K562 (cell line): ENCODE measurements around the gene JUND. TPM values are rescaled to one million over a fixed set of nuclear protein-coding genes. Genes with fewer than 3 reads are reported as not detected.
A peak's percentile ranks its signal among the peaks of the same experiment; 100 is the strongest.

Experiments used
- CEBPG ChIP-seq, 3 experiments: fragments of 200-800 bp in 1 of 3; sonication (Bioruptor generic) in 1 of 3; sonication (generic) in 1 of 3; formaldehyde crosslinking in 1 of 3; IDR thresholded peaks in 2 of 3; conservative IDR thresholded peaks in 1 of 3; 2 replicates each; pipeline versions ENCODE4 v1.6.1 to v1.8.0; 2016 to 2022; ENCODE audit warnings: missing compliant biosample characterization in 2 of 3, missing genetic modification characterization in 2 of 3, mild to moderate bottlenecking in 1 of 3, missing genetic modification reagents in 1 of 3
- MLLT1 ChIP-seq, 2 experiments: fragments of 450-650 bp; IDR thresholded peaks; 2 replicates each; pipeline ENCODE4 v1.6.1; 2016
- ZBTB40 ChIP-seq, 2 experiments: fragments of 450-650 bp in 1 of 2; sonication (generic) in 1 of 2; formaldehyde crosslinking in 1 of 2; IDR thresholded peaks; 2 replicates each; pipeline versions ENCODE4 v1.7.1 to v1.9.0; 2016 to 2022; ENCODE audit warnings: inconsistent platforms in 1 of 2, mild to moderate bottlenecking in 1 of 2, missing genetic modification reagents in 1 of 2
- ZC3H4 ChIP-seq: sonication (generic); formaldehyde crosslinking; IDR thresholded peaks from 2 replicates; pipeline ENCODE4 v1.9.0; 2021; ENCODE audit warnings: missing genetic modification reagents, borderline replicate concordance
- ZNF143 ChIP-seq: sonication (generic); formaldehyde crosslinking; IDR thresholded peaks from 2 replicates; pipeline ENCODE4 v1.9.0; 2022; ENCODE audit warnings: mild to moderate bottlenecking, missing genetic modification reagents
- polyA plus RNA-seq, 8 experiments: library from polyadenylated mRNA; depleted of rRNA in 4 of 8; stranded (reverse) in 5 of 8; unstranded in 3 of 8; fragments of >200 nt; fragmentation: Nextera tagmentation in 2 of 8; fragmentation: Illumina TruSeq in 1 of 8; extraction: Ambion mirVana in 2 of 8; extraction: Trizol in 1 of 8; gene quantifications; 2 replicates each; pipeline versions ENCODE4 v1.2.1 to v1.2.3, GENCODE V29; 2011 to 2014; ENCODE audit warnings: inconsistent platforms in 1 of 8, missing spikeins in 1 of 8
- total RNA-seq, 7 experiments: library from RNA; depleted of rRNA in 6 of 7; stranded (reverse); fragments of >200 nt in 6 of 7; fragmentation: Illumina TruSeq in 2 of 7; extraction: Trizol in 2 of 7; gene quantifications; 2 replicates each; pipeline versions ENCODE4 v1.2.1 to v1.2.3, GENCODE V29; 2011 to 2021; ENCODE audit warnings: low replicate concordance in 1 of 7
- TF ChIP-seq, protein P1 (sequence below): sonication (generic); formaldehyde crosslinking; IDR thresholded peaks from 2 replicates; pipeline ENCODE4 v1.8.0; 2023; ENCODE audit warnings: mild to moderate bottlenecking, missing genetic modification reagents

JUND gene
- total and polyA plus RNA-seq, 9 of the 15 experiments (the other 6 are each of a cell fraction or from before 2014, with no cell fraction given) = 6.4 to 286 (median 42.3) TPM

DNA sequence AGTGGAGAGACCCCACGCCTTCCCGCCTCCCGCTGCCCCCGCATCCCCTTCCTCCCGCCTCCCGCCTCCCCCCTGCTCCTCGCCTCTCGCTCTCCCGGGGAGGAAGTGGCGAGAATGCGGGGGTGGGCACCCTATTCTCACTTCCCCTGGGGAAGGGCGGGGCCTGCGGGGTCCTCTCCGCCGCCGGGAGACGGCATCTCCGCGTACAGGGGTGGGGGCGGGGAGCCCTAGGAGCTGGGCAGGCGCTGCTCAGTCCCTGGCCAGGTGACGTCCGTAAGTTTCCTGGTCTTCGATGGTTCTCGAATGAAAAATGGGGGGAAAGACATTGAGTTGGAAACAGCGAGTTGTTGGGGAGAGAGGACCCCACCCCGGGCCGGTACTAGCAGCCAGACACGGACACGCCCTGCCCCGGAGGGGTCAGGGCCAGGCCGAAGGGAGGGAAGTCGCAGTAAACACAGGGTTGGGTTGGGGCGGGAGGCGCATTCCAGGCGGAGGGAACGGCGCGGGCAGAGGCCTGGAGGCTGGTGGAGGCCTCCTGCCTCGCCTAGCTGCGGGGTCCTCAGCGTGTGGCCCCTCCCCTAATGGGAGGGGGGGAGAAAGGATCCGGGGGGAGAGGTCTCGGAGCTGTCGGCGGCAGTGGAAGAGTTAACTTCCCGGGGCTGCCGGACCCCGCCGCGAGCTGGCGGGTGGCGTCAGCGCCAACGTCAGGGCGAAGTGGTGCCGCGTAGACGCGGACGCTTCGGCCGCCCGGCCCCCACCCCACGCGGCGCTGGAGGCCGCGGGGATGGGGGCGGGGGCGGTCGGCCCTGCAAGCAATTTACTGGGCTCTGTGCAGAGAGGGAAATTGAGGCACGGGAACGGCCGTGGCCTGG lies 10.4 kb upstream of the JUND start (continued):
- TF ChIP-seq, protein P1, sequence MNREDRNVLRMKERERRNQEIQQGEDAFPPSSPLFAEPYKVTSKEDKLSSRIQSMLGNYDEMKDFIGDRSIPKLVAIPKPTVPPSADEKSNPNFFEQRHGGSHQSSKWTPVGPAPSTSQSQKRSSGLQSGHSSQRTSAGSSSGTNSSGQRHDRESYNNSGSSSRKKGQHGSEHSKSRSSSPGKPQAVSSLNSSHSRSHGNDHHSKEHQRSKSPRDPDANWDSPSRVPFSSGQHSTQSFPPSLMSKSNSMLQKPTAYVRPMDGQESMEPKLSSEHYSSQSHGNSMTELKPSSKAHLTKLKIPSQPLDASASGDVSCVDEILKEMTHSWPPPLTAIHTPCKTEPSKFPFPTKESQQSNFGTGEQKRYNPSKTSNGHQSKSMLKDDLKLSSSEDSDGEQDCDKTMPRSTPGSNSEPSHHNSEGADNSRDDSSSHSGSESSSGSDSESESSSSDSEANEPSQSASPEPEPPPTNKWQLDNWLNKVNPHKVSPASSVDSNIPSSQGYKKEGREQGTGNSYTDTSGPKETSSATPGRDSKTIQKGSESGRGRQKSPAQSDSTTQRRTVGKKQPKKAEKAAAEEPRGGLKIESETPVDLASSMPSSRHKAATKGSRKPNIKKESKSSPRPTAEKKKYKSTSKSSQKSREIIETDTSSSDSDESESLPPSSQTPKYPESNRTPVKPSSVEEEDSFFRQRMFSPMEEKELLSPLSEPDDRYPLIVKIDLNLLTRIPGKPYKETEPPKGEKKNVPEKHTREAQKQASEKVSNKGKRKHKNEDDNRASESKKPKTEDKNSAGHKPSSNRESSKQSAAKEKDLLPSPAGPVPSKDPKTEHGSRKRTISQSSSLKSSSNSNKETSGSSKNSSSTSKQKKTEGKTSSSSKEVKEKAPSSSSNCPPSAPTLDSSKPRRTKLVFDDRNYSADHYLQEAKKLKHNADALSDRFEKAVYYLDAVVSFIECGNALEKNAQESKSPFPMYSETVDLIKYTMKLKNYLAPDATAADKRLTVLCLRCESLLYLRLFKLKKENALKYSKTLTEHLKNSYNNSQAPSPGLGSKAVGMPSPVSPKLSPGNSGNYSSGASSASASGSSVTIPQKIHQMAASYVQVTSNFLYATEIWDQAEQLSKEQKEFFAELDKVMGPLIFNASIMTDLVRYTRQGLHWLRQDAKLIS (CRISPR knock-in tag) = peak; percentile 81; the same call in 1 of the 2 replicates
- TF ChIP-seq ZBTB40 (IDR thresholded peaks at IDR 0.05) (peak; percentile 81), ZBTB40 (CRISPR knock-in tag; IDR thresholded peaks at IDR 0.05) (no peak), CEBPG (CRISPR knock-in tag; IDR thresholded peaks at IDR 0.05) (no peak), CEBPG (tag; conservative IDR thresholded peaks at IDR 0.05 in 1 of 2, IDR thresholded peaks at IDR 0.05 in 1 of 2) (no peak), ZNF143 (CRISPR knock-in tag) (no peak), ZC3H4 (CRISPR knock-in tag) (peak; percentile 94), MLLT1 (IDR thresholded peaks at IDR 0.05) (peak in 1 of 2 experiments; percentile 64)
